ENCODE results near the gene MIP. TPM values are rescaled to one million over a fixed set of nuclear protein-coding genes. Genes with fewer than 3 reads are reported as not detected.

Gene MIP
- total and polyA plus RNA-seq, 10 of the 15 experiments (the other 5 are each of a cell fraction or from before 2014, with no cell fraction given): 0.04 to 0.18 (median 0.11) TPM; not detected in 3

DNA sequence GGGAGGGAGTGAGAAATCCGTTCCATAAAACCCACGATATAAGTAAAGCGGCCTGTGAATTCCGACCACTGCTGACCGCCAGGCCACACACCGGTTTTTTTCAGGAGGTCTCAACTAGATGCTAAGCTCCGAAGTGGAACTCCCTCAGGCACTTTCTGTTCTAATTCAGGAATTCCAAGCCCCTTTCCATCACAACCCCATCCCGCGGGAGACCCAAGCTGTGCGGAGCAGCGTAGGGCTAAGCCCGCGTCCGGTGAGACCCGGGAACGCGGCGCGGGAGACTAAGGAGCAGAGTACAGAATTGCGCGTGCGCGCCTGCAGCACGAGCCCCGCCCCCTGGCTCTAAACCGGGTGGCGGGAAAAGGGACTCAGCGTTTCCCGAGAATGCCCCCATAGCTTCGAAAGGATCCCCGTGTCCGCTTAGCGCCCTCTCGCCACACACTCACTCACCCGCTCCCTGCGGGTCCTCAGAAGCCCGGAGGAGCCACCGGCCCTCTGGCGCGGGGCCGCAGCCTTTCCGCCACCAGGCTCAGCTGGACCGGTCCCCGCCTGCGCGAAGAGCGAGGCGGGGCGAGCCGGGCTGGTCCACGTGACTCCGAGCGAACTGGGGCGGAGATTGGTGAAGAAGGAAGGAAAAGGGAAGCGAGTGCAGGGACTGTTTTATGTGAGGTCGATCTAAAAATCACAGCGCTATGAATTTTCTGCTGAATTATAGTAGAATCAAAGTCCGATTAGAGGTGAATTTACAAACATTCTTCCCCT is 5.4 kb downstream of the MIP start, which contains the start of gene TIMELESS (continued):
- TF ChIP-seq STAT1 (conservative IDR thresholded peaks at IDR 0.05) (peak; percentile 77; the same call in 1 of the 2 replicates), ATF7 (IDR thresholded peaks at IDR 0.05; ENCODE audit: low read depth) (no peak), NFXL1 (IDR thresholded peaks at IDR 0.05; ENCODE audit: borderline replicate concordance) (no peak), CHD4 (IDR thresholded peaks at IDR 0.05) (no peak), TBL1XR1 (IDR thresholded peaks at IDR 0.05; ENCODE audit: low read depth, low read length) (no peak), SMARCA5 (IDR thresholded peaks at IDR 0.05) (no peak), RAD51 (IDR thresholded peaks at IDR 0.05) (peak; percentile 95), PAX8 (IDR thresholded peaks at IDR 0.05) (no peak), MTA2 (IDR thresholded peaks at IDR 0.05; ENCODE audit: low read depth) (no peak), POU2F2 (IDR thresholded peaks at IDR 0.05; ENCODE audit: borderline replicate concordance, low read depth, low read length) (peak; percentile 32; the same call in 1 of the 3 replicates), SP1 (IDR thresholded peaks at IDR 0.05; ENCODE audit: low read depth, low read length) (peak; percentile 31), SPI1 (IDR thresholded peaks at IDR 0.05; ENCODE audit: borderline replicate concordance, insufficient read depth, low read depth, low read length) (peak; percentile 77; the same call in 1 of the 2 replicates), NR2C2 (IDR thresholded peaks at IDR 0.05; ENCODE audit: borderline replicate concordance, control insufficient read depth, insufficient read length, low read depth) (no peak), TAF1 (IDR thresholded peaks at IDR 0.05; ENCODE audit: borderline replicate concordance, low read depth, low read length) (peak; percentile 73), ZZZ3 (IDR thresholded peaks at IDR 0.05; ENCODE audit: control insufficient read depth, insufficient read length, low read depth) (no peak), BMI1 (IDR thresholded peaks at IDR 0.05; ENCODE audit: borderline replicate concordance) (no peak)
- TF ChIP-seq, protein P1, sequence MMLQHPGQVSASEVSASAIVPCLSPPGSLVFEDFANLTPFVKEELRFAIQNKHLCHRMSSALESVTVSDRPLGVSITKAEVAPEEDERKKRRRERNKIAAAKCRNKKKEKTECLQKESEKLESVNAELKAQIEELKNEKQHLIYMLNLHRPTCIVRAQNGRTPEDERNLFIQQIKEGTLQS (IDR thresholded peaks at IDR 0.05; ENCODE audit: borderline replicate concordance, extremely low read depth, low read depth, low read length): peak; percentile 63; the same call in 1 of the 2 replicates
- TF ChIP-seq, protein P2, sequence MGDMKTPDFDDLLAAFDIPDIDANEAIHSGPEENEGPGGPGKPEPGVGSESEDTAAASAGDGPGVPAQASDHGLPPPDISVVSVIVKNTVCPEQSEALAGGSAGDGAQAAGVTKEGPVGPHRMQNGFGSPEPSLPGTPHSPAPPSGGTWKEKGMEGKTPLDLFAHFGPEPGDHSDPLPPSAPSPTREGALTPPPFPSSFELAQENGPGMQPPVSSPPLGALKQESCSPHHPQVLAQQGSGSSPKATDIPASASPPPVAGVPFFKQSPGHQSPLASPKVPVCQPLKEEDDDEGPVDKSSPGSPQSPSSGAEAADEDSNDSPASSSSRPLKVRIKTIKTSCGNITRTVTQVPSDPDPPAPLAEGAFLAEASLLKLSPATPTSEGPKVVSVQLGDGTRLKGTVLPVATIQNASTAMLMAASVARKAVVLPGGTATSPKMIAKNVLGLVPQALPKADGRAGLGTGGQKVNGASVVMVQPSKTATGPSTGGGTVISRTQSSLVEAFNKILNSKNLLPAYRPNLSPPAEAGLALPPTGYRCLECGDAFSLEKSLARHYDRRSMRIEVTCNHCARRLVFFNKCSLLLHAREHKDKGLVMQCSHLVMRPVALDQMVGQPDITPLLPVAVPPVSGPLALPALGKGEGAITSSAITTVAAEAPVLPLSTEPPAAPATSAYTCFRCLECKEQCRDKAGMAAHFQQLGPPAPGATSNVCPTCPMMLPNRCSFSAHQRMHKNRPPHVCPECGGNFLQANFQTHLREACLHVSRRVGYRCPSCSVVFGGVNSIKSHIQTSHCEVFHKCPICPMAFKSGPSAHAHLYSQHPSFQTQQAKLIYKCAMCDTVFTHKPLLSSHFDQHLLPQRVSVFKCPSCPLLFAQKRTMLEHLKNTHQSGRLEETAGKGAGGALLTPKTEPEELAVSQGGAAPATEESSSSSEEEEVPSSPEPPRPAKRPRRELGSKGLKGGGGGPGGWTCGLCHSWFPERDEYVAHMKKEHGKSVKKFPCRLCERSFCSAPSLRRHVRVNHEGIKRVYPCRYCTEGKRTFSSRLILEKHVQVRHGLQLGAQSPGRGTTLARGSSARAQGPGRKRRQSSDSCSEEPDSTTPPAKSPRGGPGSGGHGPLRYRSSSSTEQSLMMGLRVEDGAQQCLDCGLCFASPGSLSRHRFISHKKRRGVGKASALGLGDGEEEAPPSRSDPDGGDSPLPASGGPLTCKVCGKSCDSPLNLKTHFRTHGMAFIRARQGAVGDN (IDR thresholded peaks at IDR 0.05): peak; percentile 47; the same call in 1 of the 2 replicates
- TF ChIP-seq, protein P3, sequence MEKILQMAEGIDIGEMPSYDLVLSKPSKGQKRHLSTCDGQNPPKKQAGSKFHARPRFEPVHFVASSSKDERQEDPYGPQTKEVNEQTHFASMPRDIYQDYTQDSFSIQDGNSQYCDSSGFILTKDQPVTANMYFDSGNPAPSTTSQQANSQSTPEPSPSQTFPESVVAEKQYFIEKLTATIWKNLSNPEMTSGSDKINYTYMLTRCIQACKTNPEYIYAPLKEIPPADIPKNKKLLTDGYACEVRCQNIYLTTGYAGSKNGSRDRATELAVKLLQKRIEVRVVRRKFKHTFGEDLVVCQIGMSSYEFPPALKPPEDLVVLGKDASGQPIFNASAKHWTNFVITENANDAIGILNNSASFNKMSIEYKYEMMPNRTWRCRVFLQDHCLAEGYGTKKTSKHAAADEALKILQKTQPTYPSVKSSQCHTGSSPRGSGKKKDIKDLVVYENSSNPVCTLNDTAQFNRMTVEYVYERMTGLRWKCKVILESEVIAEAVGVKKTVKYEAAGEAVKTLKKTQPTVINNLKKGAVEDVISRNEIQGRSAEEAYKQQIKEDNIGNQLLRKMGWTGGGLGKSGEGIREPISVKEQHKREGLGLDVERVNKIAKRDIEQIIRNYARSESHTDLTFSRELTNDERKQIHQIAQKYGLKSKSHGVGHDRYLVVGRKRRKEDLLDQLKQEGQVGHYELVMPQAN (conservative IDR thresholded peaks at IDR 0.05): peak; percentile 99
- TF ChIP-seq, protein P4, sequence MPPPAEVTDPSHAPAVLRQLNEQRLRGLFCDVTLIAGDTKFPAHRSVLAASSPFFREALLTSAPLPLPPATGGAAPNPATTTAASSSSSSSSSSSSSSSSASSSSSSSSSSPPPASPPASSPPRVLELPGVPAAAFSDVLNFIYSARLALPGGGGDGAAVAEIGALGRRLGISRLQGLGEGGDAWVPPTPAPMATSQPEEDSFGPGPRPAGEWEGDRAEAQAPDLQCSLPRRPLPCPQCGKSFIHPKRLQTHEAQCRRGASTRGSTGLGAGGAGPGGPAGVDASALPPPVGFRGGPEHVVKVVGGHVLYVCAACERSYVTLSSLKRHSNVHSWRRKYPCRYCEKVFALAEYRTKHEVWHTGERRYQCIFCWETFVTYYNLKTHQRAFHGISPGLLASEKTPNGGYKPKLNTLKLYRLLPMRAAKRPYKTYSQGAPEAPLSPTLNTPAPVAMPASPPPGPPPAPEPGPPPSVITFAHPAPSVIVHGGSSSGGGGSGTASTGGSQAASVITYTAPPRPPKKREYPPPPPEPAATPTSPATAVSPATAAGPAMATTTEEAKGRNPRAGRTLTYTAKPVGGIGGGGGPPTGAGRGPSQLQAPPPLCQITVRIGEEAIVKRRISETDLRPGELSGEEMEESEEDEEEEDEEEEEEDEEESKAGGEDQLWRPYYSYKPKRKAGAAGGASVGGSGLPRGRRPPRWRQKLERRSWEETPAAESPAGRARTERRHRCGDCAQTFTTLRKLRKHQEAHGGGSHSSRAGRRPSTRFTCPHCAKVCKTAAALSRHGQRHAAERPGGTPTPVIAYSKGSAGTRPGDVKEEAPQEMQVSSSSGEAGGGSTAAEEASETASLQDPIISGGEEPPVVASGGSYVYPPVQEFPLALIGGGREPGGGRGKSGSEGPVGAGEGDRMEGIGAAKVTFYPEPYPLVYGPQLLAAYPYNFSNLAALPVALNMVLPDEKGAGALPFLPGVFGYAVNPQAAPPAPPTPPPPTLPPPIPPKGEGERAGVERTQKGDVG (CRISPR knock-in tag; IDR thresholded peaks at IDR 0.05): no peak

All from GM12878 (cell line).